ENCODE results near the gene RAP2C. TPM values are rescaled to one million over a fixed set of nuclear protein-coding genes. Genes with fewer than 3 reads are reported as not detected.

Gene RAP2C
- total RNA-seq, 2 donors from 2014 or later: 10.8 to 11.5 TPM

DNA sequence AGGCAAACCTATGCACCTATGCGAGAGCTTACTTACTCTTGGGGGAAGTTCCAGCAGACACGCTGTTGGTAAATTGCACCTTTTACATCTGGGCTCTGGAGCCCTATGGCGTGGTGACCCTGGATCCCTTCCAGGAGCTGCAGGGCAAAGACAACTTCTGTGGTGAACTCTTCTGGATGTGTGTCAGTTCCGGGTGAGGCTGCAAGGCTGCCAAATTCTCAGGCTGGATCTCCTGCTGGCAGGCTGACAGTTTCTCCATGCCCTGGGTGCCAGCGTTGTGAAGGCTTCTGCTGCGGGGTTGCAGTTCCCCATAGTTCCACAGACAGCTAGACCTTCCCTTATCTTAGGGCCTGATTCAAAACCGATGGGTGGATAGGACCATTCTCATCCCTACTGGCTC is 37.9 kb downstream of the RAP2C start:
- no peak for DNase-seq (ENCODE audit: low spot score)
- no peaks in the 10 kb centered on the region for H3K27me3 ChIP-seq
- H3K4me3 ChIP-seq: no peak overlapping the region
- TF ChIP-seq, protein P1, sequence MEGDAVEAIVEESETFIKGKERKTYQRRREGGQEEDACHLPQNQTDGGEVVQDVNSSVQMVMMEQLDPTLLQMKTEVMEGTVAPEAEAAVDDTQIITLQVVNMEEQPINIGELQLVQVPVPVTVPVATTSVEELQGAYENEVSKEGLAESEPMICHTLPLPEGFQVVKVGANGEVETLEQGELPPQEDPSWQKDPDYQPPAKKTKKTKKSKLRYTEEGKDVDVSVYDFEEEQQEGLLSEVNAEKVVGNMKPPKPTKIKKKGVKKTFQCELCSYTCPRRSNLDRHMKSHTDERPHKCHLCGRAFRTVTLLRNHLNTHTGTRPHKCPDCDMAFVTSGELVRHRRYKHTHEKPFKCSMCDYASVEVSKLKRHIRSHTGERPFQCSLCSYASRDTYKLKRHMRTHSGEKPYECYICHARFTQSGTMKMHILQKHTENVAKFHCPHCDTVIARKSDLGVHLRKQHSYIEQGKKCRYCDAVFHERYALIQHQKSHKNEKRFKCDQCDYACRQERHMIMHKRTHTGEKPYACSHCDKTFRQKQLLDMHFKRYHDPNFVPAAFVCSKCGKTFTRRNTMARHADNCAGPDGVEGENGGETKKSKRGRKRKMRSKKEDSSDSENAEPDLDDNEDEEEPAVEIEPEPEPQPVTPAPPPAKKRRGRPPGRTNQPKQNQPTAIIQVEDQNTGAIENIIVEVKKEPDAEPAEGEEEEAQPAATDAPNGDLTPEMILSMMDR (IDR thresholded peaks at IDR 0.05): no peak
- no peaks in the 10 kb centered on the region for H3K36me3 ChIP-seq
- no peak overlapping the region for H3K27ac ChIP-seq
- no peaks in the 10 kb centered on the region for H3K9me3 ChIP-seq
- no peaks in the 10 kb centered on the region for H3K4me1 ChIP-seq

DNA sequence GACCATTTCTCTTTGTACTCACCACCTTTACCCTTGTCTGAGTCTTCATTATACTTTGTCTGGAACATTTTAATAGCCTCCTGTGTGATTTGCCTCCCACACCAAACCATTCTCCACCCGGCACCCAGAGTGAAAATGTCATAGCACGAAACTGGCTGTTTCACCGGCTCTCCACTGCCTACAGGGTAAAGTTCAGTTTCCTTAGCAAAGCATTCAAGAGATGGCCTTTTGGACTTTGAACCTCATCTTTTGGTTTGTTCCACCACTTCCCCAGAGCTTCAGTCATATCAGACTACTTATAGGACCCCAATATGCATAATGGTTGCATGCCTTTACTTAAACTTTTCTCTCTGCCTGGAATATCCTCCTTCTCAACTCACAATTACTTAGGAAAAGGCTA is 38.3 kb downstream of the RAP2C start:
- no peaks in the 10 kb centered on the region for H3K4me1 ChIP-seq
- no peaks in the 10 kb centered on the region for H3K36me3 ChIP-seq
- no peaks in the 10 kb centered on the region for H3K9me3 ChIP-seq
- DNase-seq (ENCODE audit: low spot score): no peak
- no peaks in the 10 kb centered on the region for H3K27me3 ChIP-seq
- H3K27ac ChIP-seq: no peak overlapping the region
- TF ChIP-seq, protein P1 (IDR thresholded peaks at IDR 0.05): no peak
- no peak overlapping the region for H3K4me3 ChIP-seq

DNA sequence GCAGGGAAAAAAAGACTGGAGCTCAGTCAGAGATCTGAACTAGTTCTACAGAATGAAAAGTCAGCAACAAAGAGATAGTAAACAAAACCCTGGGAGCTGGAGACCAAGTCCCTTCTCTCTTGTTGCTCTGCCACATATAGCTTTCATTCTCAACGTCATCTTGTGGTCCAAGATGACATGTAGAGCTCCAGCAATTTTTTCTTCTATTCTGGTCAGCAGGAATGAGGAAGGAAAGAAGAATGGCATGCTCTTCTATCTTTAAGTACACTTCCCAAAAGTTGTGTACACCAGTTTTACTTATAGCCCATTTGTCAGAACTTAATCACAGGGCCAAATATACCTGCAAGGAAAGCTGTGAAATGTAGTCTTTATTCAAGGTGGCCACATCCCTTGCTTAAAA is 45.6 kb downstream of the RAP2C start:
- H3K36me3 ChIP-seq: no peaks in the 10 kb centered on the region
- no peaks in the 10 kb centered on the region for H3K27me3 ChIP-seq
- TF ChIP-seq, protein P1 (IDR thresholded peaks at IDR 0.05): no peak
- H3K9me3 ChIP-seq: no peaks in the 10 kb centered on the region
- no peaks in the 10 kb centered on the region for H3K4me1 ChIP-seq
- DNase-seq (ENCODE audit: low spot score): no peak
- no peak overlapping the region for H3K4me3 ChIP-seq
- no peak overlapping the region for H3K27ac ChIP-seq

DNA sequence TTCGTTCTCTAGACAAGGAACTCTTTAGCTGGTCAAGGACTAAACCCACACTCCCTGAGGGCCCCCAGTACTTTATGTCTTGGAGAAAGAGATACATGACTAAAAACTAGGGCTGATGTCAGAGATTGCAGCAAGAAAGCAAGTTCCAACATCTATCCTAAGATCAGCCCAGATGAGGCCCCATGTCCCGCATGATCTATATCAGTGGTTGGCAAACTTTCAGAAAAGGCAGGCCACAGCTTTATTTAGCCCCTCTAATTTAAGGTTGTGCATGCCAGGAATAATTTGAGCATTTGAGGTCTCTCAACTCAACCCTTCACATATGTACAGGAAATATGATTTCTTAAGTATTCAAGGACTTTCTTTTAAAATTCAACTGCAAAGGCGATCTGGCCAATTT is 47.4 kb downstream of the RAP2C start:
- no peaks in the 10 kb centered on the region for H3K4me1 ChIP-seq
- no peaks in the 10 kb centered on the region for H3K27me3 ChIP-seq
- no peak for DNase-seq (ENCODE audit: low spot score)
- no peak overlapping the region for H3K27ac ChIP-seq
- H3K4me3 ChIP-seq: no peak overlapping the region
- TF ChIP-seq, protein P1 (IDR thresholded peaks at IDR 0.05): no peak
- H3K9me3 ChIP-seq: no peaks in the 10 kb centered on the region
- H3K36me3 ChIP-seq: no peaks in the 10 kb centered on the region

DNA sequence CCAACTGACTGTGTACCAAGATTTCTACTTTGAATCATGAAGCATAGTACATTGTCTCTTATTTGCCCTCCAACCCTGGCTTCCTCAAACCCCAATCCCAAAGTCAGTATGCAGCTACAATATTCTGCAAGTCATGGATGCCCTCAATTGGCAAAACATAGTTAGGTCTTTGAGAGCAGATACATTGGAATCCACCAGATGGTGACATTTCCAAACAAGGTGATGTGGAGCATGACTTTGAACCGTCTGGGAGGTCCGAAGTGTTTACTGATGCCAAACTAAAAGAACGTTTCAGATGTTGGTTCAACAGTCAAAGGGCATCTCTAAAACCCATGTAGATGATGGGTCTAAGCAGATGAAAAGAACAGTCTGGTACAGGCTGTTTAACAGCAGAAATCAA is 47.8 kb downstream of the RAP2C start:
- Histone ChIP-seq H3K9me3 (no peaks in the 10 kb centered on the region), H3K27me3 (no peaks in the 10 kb centered on the region), H3K36me3 (no peaks in the 10 kb centered on the region), H3K4me3 (no peak overlapping the region), H3K27ac (no peak overlapping the region), H3K4me1 (no peaks in the 10 kb centered on the region)
- TF ChIP-seq, protein P1 (IDR thresholded peaks at IDR 0.05): peak in 1 of 2 donors; percentile 33
- DNase-seq (ENCODE audit: low spot score): no peak

DNA sequence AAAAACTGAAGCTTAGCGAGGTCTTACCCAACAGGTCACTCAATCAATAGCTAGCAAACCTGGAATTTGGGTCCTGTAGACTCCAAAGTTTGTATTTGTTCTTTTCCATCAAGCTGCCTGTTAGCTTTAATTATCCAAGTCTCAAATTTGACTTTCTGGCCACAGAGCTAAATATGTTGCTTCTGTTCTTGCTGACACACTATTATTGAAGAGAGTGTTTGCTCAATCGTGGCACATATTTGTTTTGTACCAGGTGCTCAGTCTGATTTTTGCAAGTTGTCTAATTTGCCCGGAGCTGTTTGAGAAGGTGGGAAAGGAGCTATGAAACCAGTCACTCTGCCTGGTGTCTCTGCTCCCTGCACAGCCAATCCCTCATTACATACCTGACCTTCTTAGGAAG is 49.7 kb downstream of the RAP2C start:
- no peak for DNase-seq (ENCODE audit: low spot score)
- no peak overlapping the region for H3K4me3 ChIP-seq
- no peaks in the 10 kb centered on the region for H3K4me1 ChIP-seq
- TF ChIP-seq, protein P1 (IDR thresholded peaks at IDR 0.05): no peak
- H3K27me3 ChIP-seq: no peaks in the 10 kb centered on the region
- peaks cover 0 to 15% of the 10 kb centered on the region in 2 donors for H3K9me3 ChIP-seq
- no peaks in the 10 kb centered on the region for H3K36me3 ChIP-seq
- H3K27ac ChIP-seq: no peak overlapping the region

All from right atrium auricular region (tissue), 2 donors.